ENCODE measurements around the gene CDK11A. TPM values are rescaled to one million over a fixed set of nuclear protein-coding genes. Genes with fewer than 3 reads are reported as not detected.
"Not testable (repeated sequence)": the region's sequence is repeated elsewhere in the genome, so short reads cannot be mapped to it uniquely, and the experiment has no call there.

CDK11A gene
- polyA plus RNA-seq, 4 donors: 22.7 to 34.9 (median 28.6) TPM

- DNase-seq (ENCODE audit: low read depth in 4 of 4, low spot score in 3 of 4): not testable (repeated sequence)
Observed at GRCh38 chr1:1691443-1691842, 32.7 kb downstream of the CDK11A start.

- DNase-seq (ENCODE audit: low read depth in 4 of 4, low spot score in 3 of 4): not testable (repeated sequence)
Observed at GRCh38 chr1:1689526-1689925, 34.6 kb downstream of the CDK11A start.

- DNase-seq (ENCODE audit: low read depth in 4 of 4, low spot score in 3 of 4): no peak
Observed at GRCh38 chr1:1687846-1688245, 36.3 kb downstream of the CDK11A start.

- no peak for DNase-seq (ENCODE audit: low read depth in 4 of 4, low spot score in 3 of 4)
Observed at GRCh38 chr1:1684031-1684681, 40.0 kb downstream of the CDK11A start.

GRCh38 chr1:1683104-1683905, 40.9 kb downstream of the CDK11A start:
- no peak for DNase-seq (ENCODE audit: low read depth in 4 of 4, low spot score in 3 of 4)

GRCh38 chr1:1680912-1681273, 43.3 kb downstream of the CDK11A start:
- no peak for DNase-seq (ENCODE audit: low read depth in 4 of 4, low spot score in 3 of 4)

- no peak for DNase-seq (ENCODE audit: low read depth in 4 of 4, low spot score in 3 of 4)
Observed at GRCh38 chr1:1680031-1680911, 43.9 kb downstream of the CDK11A start.

GRCh38 chr1:1678581-1679380, 45.4 kb downstream of the CDK11A start:
- DNase-seq (ENCODE audit: low read depth in 4 of 4, low spot score in 3 of 4): no peak

- DNase-seq (ENCODE audit: low read depth in 4 of 4, low spot score in 3 of 4): no peak
Observed at GRCh38 chr1:1677718-1678580, 46.2 kb downstream of the CDK11A start.

GRCh38 chr1:1676087-1676486, 48.1 kb downstream of the CDK11A start:
- DNase-seq (ENCODE audit: low read depth in 4 of 4, low spot score in 3 of 4): not testable (repeated sequence)

- not testable (repeated sequence) for DNase-seq (ENCODE audit: low read depth in 4 of 4, low spot score in 3 of 4)
Observed at GRCh38 chr1:1675218-1675617, 48.9 kb downstream of the CDK11A start.

- DNase-seq (ENCODE audit: low read depth in 4 of 4, low spot score in 3 of 4): not testable (repeated sequence)
Observed at GRCh38 chr1:1674806-1675205, 49.4 kb downstream of the CDK11A start.

GRCh38 chr1:1672181-1672965, 51.8 kb downstream of the CDK11A start:
- no peak for DNase-seq (ENCODE audit: low read depth in 4 of 4, low spot score in 3 of 4)

- DNase-seq (ENCODE audit: low read depth in 4 of 4, low spot score in 3 of 4): no peak
Observed at GRCh38 chr1:1671365-1672119, 52.6 kb downstream of the CDK11A start.

GRCh38 chr1:1670866-1671265, 53.3 kb downstream of the CDK11A start:
- DNase-seq (ENCODE audit: low read depth in 4 of 4, low spot score in 3 of 4): no peak

- DNase-seq (ENCODE audit: low read depth in 4 of 4, low spot score in 3 of 4): no peak
Observed at GRCh38 chr1:1669468-1670440, 54.4 kb downstream of the CDK11A start.

GRCh38 chr1:1666526-1666925, 57.6 kb downstream of the CDK11A start:
- no peak for DNase-seq (ENCODE audit: low read depth in 4 of 4, low spot score in 3 of 4)
